Glutamatergic neuron (in vitro differentiated cells): ENCODE measurements around the gene UNC79. TPM values are rescaled to one million over a fixed set of nuclear protein-coding genes. Genes with fewer than 3 reads are reported as not detected.
A peak's percentile ranks its signal among the peaks of the same experiment; 100 is the strongest.

ENCODE experiments used
- DNase-seq: peaks from one replicate; pipeline ENCODE4 v3.0.0; 2022
- H3K27ac Mint-ChIP-seq: one replicate; pipeline ENCODE4 v1.8.0; 2020; ENCODE audit warnings: mild to moderate bottlenecking, mixed read lengths, inconsistent platforms; ENCODE audit not compliant: unreplicated experiment
- H3K27me3 Mint-ChIP-seq: one replicate; pipeline ENCODE4 v1.8.0; 2020; ENCODE audit warnings: mild to moderate bottlenecking, moderate library complexity, mixed read lengths, inconsistent platforms; ENCODE audit not compliant: unreplicated experiment
- H3K36me3 Mint-ChIP-seq: one replicate; pipeline ENCODE4 v1.8.0; 2020; ENCODE audit warnings: mild to moderate bottlenecking, mixed read lengths, inconsistent platforms; ENCODE audit not compliant: unreplicated experiment
- H3K4me1 Mint-ChIP-seq: one replicate; pipeline ENCODE4 v1.8.0; 2020; ENCODE audit warnings: mild to moderate bottlenecking, low read depth, mixed read lengths, inconsistent platforms; ENCODE audit not compliant: unreplicated experiment
- H3K4me3 Mint-ChIP-seq: one replicate; pipeline ENCODE4 v1.8.0; 2020; ENCODE audit warnings: mild to moderate bottlenecking, mixed read lengths, inconsistent platforms; ENCODE audit not compliant: unreplicated experiment
- H3K9me3 Mint-ChIP-seq: one replicate; pipeline ENCODE4 v1.8.0; 2020; ENCODE audit warnings: mild to moderate bottlenecking, moderate library complexity, mixed read lengths, inconsistent platforms; ENCODE audit not compliant: unreplicated experiment
- CTCF ChIP-seq: fragments of 200-600 bp; sonication (generic); IDR thresholded peaks from one replicate; pipeline ENCODE4 v1.5.0; 2021; ENCODE audit not compliant: partially characterized antibody, unreplicated experiment
- total RNA-seq: library from RNA; stranded (reverse); fragmentation: NEBNext Ultra II Directional; extraction: Animal tissue kit (Norgen Biotek cat#: 25700); gene quantifications from one replicate; pipeline ENCODE4 v1.2.1, GENCODE V29; 2021; ENCODE audit not compliant: unreplicated experiment

UNC79 gene
- total RNA-seq, 1 donor from 2014 or later = 29.5 TPM

- DNase-seq = no peak
- Mint-ChIP-seq H3K27ac (no peak overlapping the region), H3K9me3 (peaks cover 6% of the 10 kb centered on the region), H3K36me3 (peaks cover 5% of the 10 kb centered on the region), H3K4me1 (peaks cover 5% of the 10 kb centered on the region), H3K4me3 (peak overlapping the region; percentile 2), H3K27me3 (peaks cover 8% of the 10 kb centered on the region)
- TF ChIP-seq CTCF = no peak
Measured at GRCh38 chr14:93714605-93715004, 283.9 kb downstream of the UNC79 start.

GRCh38 chr14:93715279-93715927 lies 284.7 kb downstream of the UNC79 start:
- TF ChIP-seq CTCF = no peak
- no peak overlapping the region for H3K27ac Mint-ChIP-seq
- no peak for DNase-seq
- peaks cover 8% of the 10 kb centered on the region for H3K4me1 Mint-ChIP-seq
- peaks cover 6% of the 10 kb centered on the region for H3K9me3 Mint-ChIP-seq
- peaks cover 5% of the 10 kb centered on the region for H3K36me3 Mint-ChIP-seq
- H3K4me3 Mint-ChIP-seq = no peak overlapping the region
- H3K27me3 Mint-ChIP-seq = peaks cover 8% of the 10 kb centered on the region

- Mint-ChIP-seq H3K36me3 (peaks cover 5% of the 10 kb centered on the region), H3K4me1 (peaks cover 14% of the 10 kb centered on the region), H3K27ac (no peak overlapping the region), H3K4me3 (no peak overlapping the region), H3K9me3 (peaks cover 9% of the 10 kb centered on the region), H3K27me3 (peaks cover 11% of the 10 kb centered on the region)
- TF ChIP-seq CTCF = no peak
- DNase-seq = no peak
Measured at GRCh38 chr14:93716002-93716745, 285.4 kb downstream of the UNC79 start.

GRCh38 chr14:93716746-93717667 lies 286.3 kb downstream of the UNC79 start:
- Mint-ChIP-seq H3K27me3 (peaks cover 14% of the 10 kb centered on the region), H3K9me3 (peaks cover 12% of the 10 kb centered on the region), H3K36me3 (peaks cover 5% of the 10 kb centered on the region), H3K4me1 (peaks cover 12% of the 10 kb centered on the region), H3K4me3 (no peak overlapping the region), H3K27ac (no peak overlapping the region)
- DNase-seq = no peak
- TF ChIP-seq CTCF = no peak
